DOHH2 (cell line): Measurements from ENCODE around the gene ETV5.

Experiments used
- H3F3A ChIP-seq: fragments of 200-600 bp; sonication (generic), shearing (Covaris generic); 2 replicates; pipeline ENCODE4 v1.6.0; 2016; ENCODE audit warnings: antibody characterized with exemption, mild to moderate bottlenecking; ENCODE audit not compliant: control insufficient read depth, insufficient read depth
- H3K27ac ChIP-seq: fragments of 200-600 bp; sonication (generic); 2 replicates; pipeline ENCODE4 v1.5.1; 2014; ENCODE audit warnings: low read depth, mild to moderate bottlenecking, low read length, moderate library complexity
- H3K27me3 ChIP-seq: fragments of 200-600 bp; sonication (generic); 2 replicates; pipeline ENCODE4 v1.6.1; 2014; ENCODE audit warnings: mild to moderate bottlenecking, low read length, mixed read lengths; ENCODE audit not compliant: control insufficient read depth
- H3K36me3 ChIP-seq: fragments of 200-600 bp; sonication (generic); 2 replicates; pipeline ENCODE4 v1.6.1; 2014; ENCODE audit warnings: mild to moderate bottlenecking, low read length, moderate library complexity, mixed read lengths; ENCODE audit not compliant: control insufficient read depth
- H3K4me1 ChIP-seq: fragments of 200-600 bp; sonication (generic); 2 replicates; pipeline ENCODE4 v1.6.1; 2014; ENCODE audit warnings: mild to moderate bottlenecking, low read length, mixed read lengths; ENCODE audit not compliant: control insufficient read depth
- H3K4me2 ChIP-seq: fragments of 200-600 bp; sonication (generic); 2 replicates; pipeline ENCODE4 v1.6.0; 2014; ENCODE audit warnings: mild to moderate bottlenecking, low read length, moderate library complexity
- H3K4me3 ChIP-seq: fragments of 200-600 bp; sonication (generic); 2 replicates; pipeline ENCODE4 v1.5.1; 2014; ENCODE audit warnings: mild to moderate bottlenecking, low read length, mixed read lengths
- H3K79me2 ChIP-seq: fragments of 200-600 bp; sonication (generic); 2 replicates; pipeline ENCODE4 v1.6.1; 2014; ENCODE audit warnings: mild to moderate bottlenecking, low read length, mixed read lengths; ENCODE audit not compliant: control insufficient read depth
- H3K9me2 ChIP-seq: fragments of 200-600 bp; sonication (generic); replicated peaks from 2 replicates; pipeline ENCODE4 v1.6.1; 2014; ENCODE audit warnings: mild to moderate bottlenecking, low read length, mixed read lengths; ENCODE audit not compliant: control insufficient read depth
- H3K9me3 ChIP-seq: fragments of 200-600 bp; sonication (generic); 2 replicates; pipeline ENCODE4 v1.6.1; 2014; ENCODE audit warnings: antibody characterized with exemption, low read length, mixed read lengths; ENCODE audit not compliant: control insufficient read depth, insufficient read depth
- H4K20me1 ChIP-seq: fragments of 200-600 bp; sonication (generic); 2 replicates; pipeline ENCODE4 v1.6.0; 2014; ENCODE audit warnings: low read depth, mild to moderate bottlenecking, antibody characterized with exemption, low read length, moderate library complexity; ENCODE audit not compliant: control insufficient read depth, insufficient read depth
- CTCF ChIP-seq: fragments of 200-600 bp; sonication (generic); IDR thresholded peaks from one replicate; pipeline ENCODE4 v1.5.1; 2014; ENCODE audit warnings: antibody characterized with exemption, mild to moderate bottlenecking, low read depth, low read length; ENCODE audit not compliant: poor library complexity, severe bottlenecking
- EZH2phosphoT487 ChIP-seq: fragments of 200-600 bp; sonication (generic); IDR thresholded peaks from 2 replicates; pipeline ENCODE4 v1.6.1; 2017; ENCODE audit warnings: borderline replicate concordance, mild to moderate bottlenecking, antibody characterized with exemption, low read length, moderate library complexity, mixed read lengths

ETV5 gene

GRCh38 chr3:186057594-186057993 is 51.3 kb downstream of the ETV5 start:
- H3K27me3 ChIP-seq: peaks cover 10% of the 10 kb centered on the region; the same call in 1 of the 2 replicates
- no peaks in the 10 kb centered on the region for H3K4me1 ChIP-seq
- no peak overlapping the region for H3K4me2 ChIP-seq
- no peak overlapping the region for H3K4me3 ChIP-seq
- no peaks in the 10 kb centered on the region for H3F3A ChIP-seq
- TF ChIP-seq CTCF: no peak
- TF ChIP-seq EZH2phosphoT487: no peak
- no peaks in the 10 kb centered on the region for H3K9me3 ChIP-seq
- H3K9me2 ChIP-seq: no peaks in the 10 kb centered on the region
- H3K79me2 ChIP-seq: no peaks in the 10 kb centered on the region
- H3K36me3 ChIP-seq: no peaks in the 10 kb centered on the region
- H4K20me1 ChIP-seq: no peaks in the 10 kb centered on the region
- no peak overlapping the region for H3K27ac ChIP-seq

DNA sequence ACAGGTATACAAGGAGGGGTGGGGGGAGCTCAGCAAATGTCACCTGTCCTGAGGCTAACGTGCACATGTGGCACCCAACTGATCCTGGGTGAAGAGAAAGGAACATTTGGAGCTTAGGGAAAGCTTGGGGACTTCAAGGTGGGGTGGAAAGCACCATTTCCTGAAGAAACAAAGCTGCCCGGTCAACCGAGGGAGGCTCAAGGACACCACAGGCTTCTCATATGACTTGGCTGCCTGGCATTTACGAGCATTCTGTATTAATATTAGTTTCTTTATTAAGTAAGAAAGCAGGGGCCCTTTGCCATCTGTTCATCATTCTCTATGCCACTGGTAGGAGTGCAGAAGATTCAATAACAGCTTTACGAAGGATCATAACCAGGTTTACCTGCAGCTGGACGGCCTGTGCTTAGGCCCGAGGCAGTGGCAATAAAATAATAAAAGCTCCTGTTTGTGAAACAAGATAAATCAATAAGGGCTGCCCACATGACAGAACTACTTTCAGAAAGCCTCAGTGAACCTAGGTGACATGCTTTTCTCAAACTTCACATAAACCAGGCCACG is 54.0 kb downstream of the ETV5 start:
- TF ChIP-seq CTCF (no peak), EZH2phosphoT487 (no peak)
- Histone ChIP-seq H3K36me3 (no peaks in the 10 kb centered on the region), H3K4me2 (no peak overlapping the region), H3K27me3 (peaks cover 4% of the 10 kb centered on the region; the same call in 1 of the 2 replicates), H3F3A (no peaks in the 10 kb centered on the region), H3K9me2 (no peaks in the 10 kb centered on the region), H3K9me3 (no peaks in the 10 kb centered on the region), H3K79me2 (no peaks in the 10 kb centered on the region), H3K4me3 (no peak overlapping the region), H3K27ac (no peak overlapping the region), H4K20me1 (no peaks in the 10 kb centered on the region), H3K4me1 (no peaks in the 10 kb centered on the region)

DNA sequence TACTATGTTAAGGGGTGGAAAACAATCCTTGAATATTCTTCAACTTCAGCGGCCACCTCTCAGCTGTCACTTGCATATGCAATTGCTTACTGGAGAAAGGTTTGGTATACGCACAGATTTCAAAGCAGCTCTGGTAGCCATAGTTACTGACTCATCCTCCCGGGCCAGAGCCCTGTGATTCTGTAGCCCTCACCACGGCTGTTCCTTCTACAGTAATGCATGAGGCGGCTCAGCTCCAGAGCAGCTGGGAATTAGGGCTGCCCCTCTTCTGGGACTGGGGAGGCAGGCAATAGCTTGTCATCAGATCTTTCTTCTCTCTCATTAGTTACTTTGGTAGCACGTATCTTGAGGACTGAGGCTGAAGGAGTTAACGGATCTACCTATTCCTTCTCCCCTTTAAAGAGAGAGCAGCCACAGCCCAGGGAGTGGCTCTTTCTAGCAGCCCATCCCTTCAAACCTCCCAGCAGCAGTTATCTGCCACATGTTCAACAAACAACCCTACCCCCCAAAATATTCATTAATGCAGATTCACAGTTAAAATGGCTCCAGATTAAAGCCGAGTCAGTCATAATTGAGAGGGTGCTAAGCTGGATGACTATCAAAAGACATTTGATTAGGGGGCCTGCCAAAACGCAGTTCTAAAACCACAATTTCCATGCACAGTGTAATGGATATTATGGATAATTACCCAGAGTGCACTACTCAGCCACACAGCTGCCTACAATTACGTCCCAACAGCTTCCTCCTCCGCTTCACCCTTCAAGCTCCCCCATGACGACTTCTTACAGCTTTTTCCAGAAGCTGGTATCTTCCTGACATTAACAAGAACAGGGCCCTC is 54.7 kb downstream of the ETV5 start:
- Histone ChIP-seq H4K20me1 (no peaks in the 10 kb centered on the region), H3K27ac (no peak overlapping the region), H3K27me3 (peaks cover 4% of the 10 kb centered on the region; the same call in 1 of the 2 replicates), H3K79me2 (no peaks in the 10 kb centered on the region), H3K4me2 (no peak overlapping the region), H3K4me3 (no peak overlapping the region), H3K4me1 (no peaks in the 10 kb centered on the region), H3K9me2 (no peaks in the 10 kb centered on the region), H3F3A (no peaks in the 10 kb centered on the region), H3K36me3 (no peaks in the 10 kb centered on the region), H3K9me3 (no peaks in the 10 kb centered on the region)
- TF ChIP-seq CTCF: no peak
- no peak for TF ChIP-seq EZH2phosphoT487
